HG03108 (cell line): ENCODE measurements around the gene CYP3A7.
"Not testable (repeated sequence)": the region's sequence is repeated elsewhere in the genome, so short reads cannot be mapped to it uniquely, and the experiment has no call there.

Experiments used
- ATAC-seq: cut with Tn5 transposase; IDR thresholded peaks from one replicate; pipeline ENCODE4 v1.9.1; 2021; ENCODE audit warnings: moderate library complexity; ENCODE audit not compliant: unreplicated experiment

Gene CYP3A7

GRCh38 chr7:99674995-99675742, 59.8 kb downstream of the CYP3A7 start:
- no peak for ATAC-seq

GRCh38 chr7:99672573-99672972, 62.4 kb downstream of the CYP3A7 start:
- ATAC-seq = no peak

GRCh38 chr7:99669782-99670181, 65.2 kb downstream of the CYP3A7 start:
- ATAC-seq = no peak

GRCh38 chr7:99668541-99668940, 66.5 kb downstream of the CYP3A7 start:
- ATAC-seq = no peak

- no peak for ATAC-seq
These were observed 67.8 kb downstream of the CYP3A7 start for GRCh38 chr7:99667179-99667578.

- no peak for ATAC-seq
These were observed 69.0 kb downstream of the CYP3A7 start for GRCh38 chr7:99666013-99666395.

GRCh38 chr7:99665312-99666012, 69.5 kb downstream of the CYP3A7 start:
- no peak for ATAC-seq

- not testable (repeated sequence) for ATAC-seq
These were observed 77.1 kb downstream of the CYP3A7 start for GRCh38 chr7:99657879-99658278.
